Gastroesophageal sphincter (tissue), 3 donors: ENCODE data around the gene SPIN1.

Source experiments
- CTCF ChIP-seq, 4 experiments: fragments of 200-600 bp in 2 of 4; fragments of 450-650 bp in 2 of 4; sonication (generic) in 1 of 4; IDR thresholded peaks; one replicate each; pipeline ENCODE4 v1.5.1; 2017 to 2019; ENCODE audit warnings: antibody characterized with exemption in 4 of 4, mild to moderate bottlenecking in 2 of 4, moderate library complexity in 2 of 4
- POLR2A ChIP-seq, 2 donors: fragments of 450-650 bp; IDR thresholded peaks; one replicate each; pipeline ENCODE4 v1.6.1; 2017; ENCODE audit warnings: antibody characterized with exemption in 2 of 2, mild to moderate bottlenecking in 2 of 2, moderate library complexity in 1 of 2
- POLR2AphosphoS5 ChIP-seq: sonication (generic); formaldehyde crosslinking; IDR thresholded peaks from one replicate; pipeline ENCODE4 v1.6.1; 2017; ENCODE audit warnings: antibody characterized with exemption

GRCh38 chr9:88378317-88378716, 9.9 kb upstream of the SPIN1 start:
- TF ChIP-seq CTCF (IDR thresholded peaks at IDR 0.05) = no peak
- TF ChIP-seq POLR2A (IDR thresholded peaks at IDR 0.05) = no peak
- TF ChIP-seq POLR2AphosphoS5 = no peak
